NCI-H1436 treated with DMSO at 0.1 percent for 48 hours (cell line): ENCODE results near the gene PHLDB1.
"Not testable (repeated sequence)": the region's sequence is repeated elsewhere in the genome, so short reads cannot be mapped to it uniquely, and the experiment has no call there.

Source experiments
- DNase-seq: peaks from one replicate; lab custom pipeline; 2025; lab: John Stamatoyannopoulos, UW

Gene PHLDB1

DNA sequence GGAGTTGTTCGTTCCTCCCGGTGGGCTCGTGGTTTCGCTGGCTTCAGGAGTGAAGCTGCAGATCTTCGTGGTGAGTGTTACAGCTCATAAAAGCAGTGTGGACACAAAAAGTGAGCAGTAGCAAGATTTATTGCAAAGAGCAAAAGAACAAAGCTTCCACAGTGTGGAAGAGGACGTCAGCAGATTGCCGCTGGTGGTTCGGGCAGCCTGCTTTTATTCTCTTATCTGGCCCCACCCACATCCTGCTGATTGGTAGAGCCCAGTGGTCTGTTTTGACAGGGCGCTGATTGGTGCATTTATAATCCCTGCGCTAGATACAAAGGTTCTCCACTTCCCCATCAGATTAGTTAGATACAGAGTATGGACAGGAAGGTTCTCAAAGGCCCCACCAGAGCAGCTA lies 80.9 kb downstream of the PHLDB1 start:
- DNase-seq, result not testable (repeated sequence)

DNA sequence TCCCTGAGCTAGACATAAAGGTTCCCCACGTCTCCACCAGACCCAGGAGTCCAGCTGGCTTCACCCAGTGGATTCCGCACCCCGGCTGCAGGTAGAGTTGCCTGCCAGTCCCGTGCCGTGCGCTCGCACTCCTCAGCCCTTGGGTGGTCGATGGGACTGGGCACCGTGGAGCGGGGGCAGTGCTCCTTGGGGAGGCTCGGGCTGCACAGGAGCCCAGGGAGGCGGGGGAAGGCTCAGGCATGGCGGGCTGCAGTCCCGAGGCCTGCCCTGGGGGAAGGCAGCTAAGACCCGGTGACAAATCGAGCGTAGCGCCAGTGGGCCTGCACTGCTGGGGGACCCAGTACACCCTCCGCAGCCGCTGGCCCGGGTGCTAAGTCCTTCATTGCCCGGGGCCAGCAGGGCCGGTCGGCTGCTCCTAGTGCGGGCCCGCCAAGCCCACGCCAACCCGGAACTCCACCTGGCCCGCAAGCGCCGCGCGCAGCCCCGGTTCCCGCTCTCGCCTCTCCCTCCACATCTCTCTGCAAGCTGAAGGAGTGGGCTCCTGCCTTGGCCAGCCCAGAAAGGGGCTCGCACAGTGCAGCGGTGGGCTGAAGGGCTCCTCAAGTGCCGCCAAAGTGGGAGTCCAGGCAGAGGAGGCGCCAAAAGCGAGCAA lies 81.6 kb downstream of the PHLDB1 start:
- no peak for DNase-seq

DNA sequence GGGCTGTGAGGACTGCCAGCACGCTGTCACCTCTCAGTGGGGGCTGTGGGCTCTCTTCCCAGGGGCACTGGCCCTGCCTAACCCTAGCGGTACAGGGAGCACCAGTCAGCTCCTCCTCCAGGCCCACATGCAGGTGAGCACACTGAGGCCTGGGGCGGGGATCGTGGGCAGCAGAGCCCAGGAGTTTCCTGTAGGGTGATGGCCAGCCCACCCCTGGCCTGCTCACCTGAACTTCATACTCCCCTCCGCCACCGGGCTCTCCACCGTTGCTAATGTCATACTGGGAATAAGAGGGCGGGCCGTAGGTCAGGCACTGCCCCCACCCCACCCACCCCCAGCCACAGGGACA lies 82.1 kb downstream of the PHLDB1 start:
- DNase-seq, result no peak

DNA sequence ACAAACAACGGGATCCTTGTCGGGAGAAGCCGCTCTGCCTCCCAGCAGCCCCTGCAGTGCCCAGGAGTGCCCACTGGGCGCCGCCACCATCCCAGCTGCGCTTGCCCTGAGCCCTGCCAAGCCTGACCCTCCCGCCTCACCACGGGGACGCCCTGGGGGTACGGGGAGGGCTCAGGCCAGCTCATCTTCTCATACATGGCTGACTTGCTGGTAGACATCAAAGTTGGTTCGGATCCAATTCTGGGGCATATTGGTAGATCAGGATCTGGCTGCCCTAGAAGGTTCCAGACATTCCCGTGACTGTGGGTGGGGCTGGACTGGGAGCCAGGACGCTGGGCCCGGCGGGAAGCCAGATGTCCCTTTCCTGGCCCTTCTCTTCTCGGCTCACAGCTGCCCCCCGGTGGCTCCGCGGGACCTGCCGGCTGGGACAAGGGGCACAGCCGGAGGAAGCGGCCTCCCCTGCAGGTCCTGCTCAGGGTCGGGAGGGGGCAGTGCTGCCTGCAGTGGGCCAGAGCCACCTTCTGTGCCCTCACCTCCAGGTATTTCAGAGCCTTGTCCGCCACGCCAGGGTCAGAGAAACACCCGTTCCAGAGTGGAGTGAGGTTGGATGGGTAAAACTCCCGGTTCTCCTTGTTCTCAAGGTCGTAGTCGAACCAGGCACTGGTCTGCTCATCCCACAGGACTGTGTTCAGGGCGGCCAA lies 82.6 kb downstream of the PHLDB1 start:
- no peak for DNase-seq

DNA sequence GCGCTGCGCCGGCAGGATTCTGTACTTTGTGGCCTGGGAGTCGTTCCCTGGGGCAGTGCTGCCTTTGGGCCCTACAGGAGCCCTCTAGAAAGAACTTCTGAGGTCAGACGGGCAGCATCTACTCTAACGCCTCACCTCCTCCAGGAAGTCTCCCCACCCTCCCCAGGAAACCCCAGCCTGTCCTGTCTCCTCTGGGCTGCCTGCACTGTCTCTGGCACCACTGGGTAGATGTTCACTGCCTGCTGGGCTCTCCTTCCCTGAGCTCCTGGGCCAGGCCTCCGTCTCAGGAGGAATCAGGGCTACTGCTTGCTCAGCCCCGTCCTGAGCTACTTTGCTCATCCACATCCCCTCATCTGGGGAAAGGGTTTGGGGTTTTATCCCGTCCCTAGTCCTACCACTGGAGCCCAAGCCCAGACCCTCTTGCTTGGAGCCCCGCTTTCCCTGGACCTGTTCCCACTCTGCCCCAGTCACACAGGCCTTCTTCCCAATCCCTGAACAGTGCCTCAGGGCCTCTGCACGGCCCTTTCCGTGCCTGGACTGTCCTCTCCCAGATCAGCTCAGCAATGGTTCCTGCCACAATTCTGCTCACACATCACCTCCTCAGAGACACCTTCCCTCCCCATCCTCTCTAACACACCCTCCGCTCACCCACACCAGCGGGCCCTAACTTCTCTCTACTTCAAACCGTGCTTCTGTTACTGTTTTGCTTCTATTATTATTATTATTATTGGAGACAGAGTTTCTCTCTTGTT lies 83.3 kb downstream of the PHLDB1 start:
- DNase-seq, result no peak

DNA sequence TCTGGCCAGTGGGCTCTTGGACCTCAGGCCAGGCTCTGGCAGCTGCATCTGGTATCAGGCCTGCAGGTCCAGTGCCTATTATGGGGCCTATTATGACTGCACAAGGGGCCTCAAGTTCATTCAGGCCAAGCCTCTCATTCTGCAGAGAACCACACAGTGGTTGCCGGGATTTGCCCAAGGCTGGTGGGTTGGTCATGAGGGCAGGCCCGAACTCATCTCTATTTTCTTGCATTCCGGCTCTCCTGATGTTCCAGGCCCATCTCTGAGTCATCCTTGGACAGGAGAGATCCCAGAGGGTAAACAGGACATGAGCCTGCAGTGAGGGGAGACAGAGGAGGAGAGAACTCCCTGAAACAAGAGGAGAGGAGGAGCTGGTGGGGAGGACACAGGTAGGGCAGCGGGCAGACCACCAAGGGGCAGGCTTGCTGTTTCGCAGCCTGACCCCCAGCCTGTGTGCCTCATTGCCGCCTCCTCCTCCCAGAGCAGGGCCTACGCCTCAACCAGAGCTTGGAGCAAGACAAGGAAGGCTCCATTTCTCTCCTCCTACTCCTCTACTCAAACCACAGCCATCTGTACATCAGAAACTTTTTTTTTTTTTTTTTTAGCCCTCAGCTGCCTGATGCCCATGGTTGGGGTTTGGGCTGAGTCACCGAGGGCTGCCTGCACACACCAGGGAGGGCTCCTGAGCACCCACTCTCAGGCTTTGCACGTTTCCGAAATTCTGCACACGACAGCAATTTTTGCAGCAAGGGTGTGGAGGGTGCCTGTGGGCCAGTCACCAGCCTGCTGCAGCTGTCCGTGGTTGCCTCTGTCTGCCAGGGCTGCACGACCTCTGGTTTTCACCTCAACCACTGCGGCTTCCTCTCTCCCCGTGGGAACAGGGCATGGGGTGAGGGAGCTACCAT lies 84.8 kb downstream of the PHLDB1 start:
- DNase-seq, result no peak

DNA sequence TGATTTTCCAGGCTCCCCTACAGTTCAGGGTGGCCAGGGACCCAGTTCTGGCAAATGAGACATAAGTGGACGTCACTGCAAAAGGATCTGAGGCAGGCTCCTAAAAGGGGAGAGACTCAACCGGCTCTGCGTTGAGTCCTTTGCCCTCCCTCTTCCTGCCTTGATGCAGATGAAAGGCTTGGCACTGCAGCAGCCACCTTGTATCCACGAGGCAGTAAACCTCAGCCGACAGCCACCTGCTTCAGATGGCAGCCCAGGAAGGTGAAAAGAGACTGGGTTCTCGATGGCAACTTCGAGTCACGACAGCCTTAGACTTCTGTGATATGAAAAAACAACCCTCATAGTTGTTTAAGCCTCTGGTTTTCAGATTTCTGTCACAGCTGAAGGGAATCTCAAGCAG lies 86.8 kb downstream of the PHLDB1 start:
- DNase-seq, result no peak

DNA sequence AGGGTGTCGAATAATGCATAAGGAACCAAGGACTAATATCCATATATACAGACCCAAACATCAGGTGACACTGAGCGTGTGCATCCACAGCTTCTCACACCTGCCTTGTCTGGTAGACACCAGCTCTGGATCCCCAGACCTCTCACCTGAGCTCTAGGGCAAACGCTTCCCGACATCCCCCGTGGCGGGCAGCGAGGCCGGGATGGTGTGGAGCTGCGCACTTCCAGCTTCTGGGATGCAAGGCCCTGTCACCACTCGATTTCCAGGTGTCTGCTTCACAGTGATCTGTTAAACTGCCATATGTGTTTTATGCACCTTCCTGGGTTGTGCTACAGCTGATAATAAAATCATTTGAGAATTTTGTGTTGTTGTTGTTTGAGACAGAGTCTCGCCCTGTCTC lies 87.4 kb downstream of the PHLDB1 start:
- no peak for DNase-seq

DNA sequence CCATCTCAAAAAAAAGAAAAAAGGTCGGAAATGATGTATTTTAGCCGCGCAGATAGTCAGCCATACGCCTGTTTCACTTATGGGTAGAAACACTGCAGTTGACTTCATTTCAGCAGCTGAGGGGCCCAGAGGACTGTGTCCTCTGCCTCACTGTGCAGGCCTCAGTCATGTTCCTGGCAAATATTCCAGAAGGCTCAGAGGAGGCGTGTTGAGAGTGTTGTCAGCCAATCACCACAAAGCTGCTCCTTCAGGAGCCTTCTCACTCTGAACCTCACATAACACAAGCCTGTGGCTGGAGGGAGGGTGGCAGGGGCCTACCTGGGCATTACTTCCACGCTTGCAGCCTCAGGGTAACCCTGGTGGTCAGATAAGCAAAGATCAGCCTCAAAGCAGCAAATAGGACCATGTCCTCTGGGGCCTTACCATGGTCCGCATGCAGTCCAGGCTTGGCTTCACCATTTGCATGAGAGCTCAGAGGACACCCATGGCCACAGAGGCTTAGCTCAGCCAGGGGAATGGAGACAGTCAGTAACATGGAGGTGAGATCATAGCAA lies 89.3 kb downstream of the PHLDB1 start:
- no peak for DNase-seq

DNA sequence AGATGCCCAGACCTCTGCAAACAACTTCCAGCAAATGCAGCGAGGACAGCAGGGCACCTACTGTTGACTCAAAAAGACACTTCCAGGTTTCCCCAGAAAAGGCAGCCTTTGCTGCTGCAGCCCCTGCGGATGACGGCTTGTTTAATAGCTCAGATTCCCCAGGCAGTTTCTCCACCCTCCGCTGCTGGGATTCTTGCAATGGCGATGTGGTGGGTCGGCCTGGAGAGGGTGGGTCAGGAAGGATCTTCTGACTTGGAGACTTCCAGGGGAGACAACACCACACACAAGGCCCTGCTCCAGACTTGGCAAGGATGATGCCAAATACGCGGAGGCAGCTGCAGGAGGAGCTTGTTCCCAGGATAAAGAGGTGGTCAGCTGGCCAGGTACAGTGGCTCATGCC lies 89.9 kb downstream of the PHLDB1 start:
- no peak for DNase-seq

DNA sequence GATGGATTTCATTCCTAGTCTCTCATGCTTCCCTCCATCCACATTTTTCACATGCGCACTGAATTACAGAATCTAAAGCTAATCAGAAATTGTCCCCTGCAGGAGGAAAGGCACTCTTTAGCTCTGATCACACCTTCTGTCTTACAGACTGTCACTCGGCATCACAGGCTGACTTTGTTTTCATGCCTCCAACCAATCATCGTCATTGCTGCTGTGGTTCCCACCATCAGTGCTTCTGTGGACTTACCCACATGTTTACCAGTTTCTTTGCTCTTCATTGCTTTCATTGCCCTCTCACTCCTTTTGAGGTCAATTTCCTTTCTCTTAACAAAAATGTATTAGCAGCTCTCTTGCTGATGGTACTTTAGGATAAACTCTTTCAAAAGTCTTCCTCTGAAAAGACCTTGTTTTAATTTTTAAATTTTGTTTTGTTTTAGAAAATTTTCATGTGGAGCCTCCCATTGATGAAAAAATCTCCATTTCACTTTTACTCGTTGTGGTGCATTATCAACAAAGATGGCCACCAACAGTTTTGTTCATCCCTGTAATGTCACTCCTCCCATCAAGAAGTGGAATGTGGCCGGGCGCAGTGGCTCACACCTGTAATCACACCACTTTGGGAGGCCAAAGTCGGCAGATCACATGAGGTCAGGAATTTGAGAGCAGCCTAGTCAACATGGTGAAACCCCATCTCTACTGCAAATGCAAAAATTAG lies 92.2 kb downstream of the PHLDB1 start:
- DNase-seq, result no peak

DNA sequence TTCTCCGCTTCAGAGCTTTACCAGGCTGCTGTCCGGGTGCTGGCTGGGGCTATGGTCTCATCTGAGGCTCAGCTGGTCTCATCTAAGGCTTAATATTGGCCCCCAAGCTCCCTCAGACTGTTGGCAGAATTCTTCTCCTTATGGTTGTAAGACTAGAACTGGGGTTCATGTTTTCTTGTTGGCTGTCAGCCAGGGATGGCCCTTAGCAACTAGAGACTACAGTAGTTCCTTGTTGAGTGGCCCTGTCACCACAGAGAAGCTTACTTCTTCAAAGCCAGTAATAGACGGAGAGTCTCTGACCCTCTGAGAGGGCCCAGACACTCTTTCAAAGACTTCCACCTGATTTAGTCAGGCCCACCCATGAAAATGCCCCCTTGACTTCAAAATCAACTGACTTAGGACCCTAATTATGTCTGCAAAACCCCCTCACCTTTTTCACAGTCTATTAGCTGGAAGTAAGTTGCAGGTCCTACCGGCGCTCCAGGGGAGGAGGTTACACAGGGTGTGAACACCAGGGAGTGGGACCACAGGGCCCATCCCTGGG lies 96.2 kb downstream of the PHLDB1 start:
- no peak for DNase-seq

DNA sequence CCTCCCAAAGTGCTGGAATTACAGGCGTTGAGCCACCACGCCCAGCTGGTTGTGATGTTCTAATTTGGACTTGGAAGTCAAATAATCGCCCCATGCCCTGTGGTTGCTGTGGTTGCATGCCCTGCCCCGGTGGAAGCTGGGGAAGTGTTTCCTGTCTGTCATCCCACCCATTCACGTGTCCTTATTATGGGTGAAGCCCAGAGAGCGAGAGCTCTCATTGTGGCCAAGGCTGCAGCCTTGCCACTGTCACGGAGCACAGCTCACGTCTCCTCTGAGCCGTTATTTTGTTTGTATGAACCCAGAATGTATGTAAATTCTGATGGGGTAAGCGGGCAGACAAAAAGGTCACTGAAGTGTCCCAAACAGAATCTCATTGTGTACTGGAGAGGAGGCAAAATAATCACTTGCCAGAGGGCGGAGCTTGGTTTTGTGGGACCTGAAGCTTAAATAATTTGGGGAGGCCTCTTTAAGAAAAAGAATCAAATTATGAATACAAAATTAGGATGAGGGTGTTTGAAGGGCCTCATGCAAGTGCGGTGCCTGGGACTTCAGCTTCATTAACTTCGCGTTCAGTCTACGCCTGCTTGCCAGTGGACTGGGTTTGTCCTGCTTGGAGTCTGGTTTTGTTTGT lies 97.8 kb downstream of the PHLDB1 start:
- DNase-seq, result no peak

DNA sequence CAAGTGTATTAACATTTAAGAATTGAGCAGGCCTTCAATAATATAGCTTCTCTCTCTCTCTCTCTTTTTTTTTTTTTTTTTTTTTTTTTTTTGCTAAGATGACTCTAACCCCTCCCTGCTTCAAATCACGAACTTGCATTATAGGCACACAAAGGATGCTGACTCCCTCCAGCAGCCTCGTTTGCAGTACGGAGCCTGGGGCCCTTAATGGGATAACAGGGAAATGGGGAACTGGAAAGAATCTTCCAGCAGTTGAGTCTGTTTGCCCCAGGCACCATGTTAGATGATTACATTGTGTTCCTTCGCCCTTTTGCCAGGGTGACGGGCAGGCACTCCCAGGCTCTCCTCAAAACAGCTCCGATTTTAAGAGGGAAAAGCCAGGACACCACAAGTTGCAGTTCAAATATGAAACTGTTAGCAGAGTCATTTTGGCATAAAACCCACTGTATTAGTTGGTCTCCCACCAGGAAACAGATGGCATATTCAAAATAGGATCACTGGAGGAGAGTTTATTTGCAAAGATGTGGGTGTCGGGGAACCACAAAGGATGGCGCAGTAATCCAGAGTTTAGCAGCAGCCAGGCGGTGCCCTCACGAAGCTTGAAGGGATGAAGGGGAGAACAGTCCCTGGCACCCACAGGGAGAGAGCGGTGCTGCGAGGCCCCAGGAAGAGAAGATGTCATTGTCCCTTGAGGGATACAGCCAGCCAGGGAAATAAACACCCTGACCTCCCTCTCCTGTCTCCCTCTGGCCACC lies 98.6 kb downstream of the PHLDB1 start:
- DNase-seq, result no peak

DNA sequence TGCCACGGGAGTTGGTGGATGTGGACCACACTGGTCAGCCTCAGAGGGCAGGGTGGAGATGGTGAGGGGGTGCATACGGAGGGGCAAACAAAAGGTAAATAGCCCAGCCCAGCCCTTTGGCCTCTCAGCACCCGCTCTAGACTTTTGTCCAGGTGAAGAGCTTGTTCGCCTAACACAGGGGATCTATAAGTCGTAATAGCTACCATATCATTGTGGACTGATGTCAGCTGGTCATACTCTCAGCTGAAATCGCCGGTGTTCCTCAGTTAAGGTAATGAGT lies 99.1 kb downstream of the PHLDB1 start:
- DNase-seq, result no peak
